ENCODE data around the gene PERM1.
"Not testable (repeated sequence)": the region's sequence is repeated elsewhere in the genome, so short reads cannot be mapped to it uniquely, and the experiment has no call there.

Gene PERM1, protein sequence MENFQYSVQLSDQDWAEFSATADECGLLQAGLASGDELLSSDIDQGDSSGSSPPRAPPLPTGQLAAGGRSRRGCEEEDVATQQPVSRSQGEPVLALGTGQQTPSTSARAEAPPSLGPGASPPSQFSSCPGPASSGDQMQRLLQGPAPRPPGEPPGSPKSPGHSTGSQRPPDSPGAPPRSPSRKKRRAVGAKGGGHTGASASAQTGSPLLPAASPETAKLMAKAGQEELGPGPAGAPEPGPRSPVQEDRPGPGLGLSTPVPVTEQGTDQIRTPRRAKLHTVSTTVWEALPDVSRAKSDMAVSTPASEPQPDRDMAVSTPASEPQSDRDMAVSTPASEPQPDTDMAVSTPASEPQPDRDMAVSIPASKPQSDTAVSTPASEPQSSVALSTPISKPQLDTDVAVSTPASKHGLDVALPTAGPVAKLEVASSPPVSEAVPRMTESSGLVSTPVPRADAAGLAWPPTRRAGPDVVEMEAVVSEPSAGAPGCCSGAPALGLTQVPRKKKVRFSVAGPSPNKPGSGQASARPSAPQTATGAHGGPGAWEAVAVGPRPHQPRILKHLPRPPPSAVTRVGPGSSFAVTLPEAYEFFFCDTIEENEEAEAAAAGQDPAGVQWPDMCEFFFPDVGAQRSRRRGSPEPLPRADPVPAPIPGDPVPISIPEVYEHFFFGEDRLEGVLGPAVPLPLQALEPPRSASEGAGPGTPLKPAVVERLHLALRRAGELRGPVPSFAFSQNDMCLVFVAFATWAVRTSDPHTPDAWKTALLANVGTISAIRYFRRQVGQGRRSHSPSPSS

DNA sequence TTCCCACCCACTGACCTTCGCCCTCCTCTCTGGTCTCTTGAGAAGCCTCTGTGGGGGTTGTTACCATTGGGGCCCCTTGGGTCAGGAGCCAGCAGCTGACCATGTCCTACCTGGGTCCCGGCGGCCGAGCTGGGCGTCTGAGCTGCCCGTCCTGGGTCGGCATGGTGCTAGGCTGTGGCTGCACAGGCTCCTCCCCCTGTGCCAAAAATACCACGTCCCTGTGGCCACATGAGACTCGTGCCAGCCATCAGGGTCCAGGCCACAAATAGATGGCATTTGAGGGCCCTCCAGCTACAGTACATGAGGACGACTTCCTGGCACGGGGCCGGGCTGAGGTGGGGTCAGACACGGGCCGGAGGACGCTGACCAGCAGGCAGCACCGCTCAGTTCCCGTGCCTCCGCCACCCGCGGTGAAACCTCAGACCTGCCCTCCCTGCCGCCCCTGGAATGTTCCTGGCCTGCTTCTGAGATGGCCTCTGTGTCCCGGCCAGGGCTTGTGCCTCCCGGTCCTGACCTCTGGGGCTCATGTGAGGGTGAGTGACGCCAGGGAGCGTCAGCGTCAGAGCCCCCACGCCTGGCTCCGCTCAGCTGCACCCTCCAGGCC, at the start of gene PERM1:
Gene PERM1, minus strand, starts transcription at position 139 of the 604 bp plus-strand sequence. CDS start 1,064 bp downstream, outside the sequence.
- FAIRE-seq, result no peak

DNA sequence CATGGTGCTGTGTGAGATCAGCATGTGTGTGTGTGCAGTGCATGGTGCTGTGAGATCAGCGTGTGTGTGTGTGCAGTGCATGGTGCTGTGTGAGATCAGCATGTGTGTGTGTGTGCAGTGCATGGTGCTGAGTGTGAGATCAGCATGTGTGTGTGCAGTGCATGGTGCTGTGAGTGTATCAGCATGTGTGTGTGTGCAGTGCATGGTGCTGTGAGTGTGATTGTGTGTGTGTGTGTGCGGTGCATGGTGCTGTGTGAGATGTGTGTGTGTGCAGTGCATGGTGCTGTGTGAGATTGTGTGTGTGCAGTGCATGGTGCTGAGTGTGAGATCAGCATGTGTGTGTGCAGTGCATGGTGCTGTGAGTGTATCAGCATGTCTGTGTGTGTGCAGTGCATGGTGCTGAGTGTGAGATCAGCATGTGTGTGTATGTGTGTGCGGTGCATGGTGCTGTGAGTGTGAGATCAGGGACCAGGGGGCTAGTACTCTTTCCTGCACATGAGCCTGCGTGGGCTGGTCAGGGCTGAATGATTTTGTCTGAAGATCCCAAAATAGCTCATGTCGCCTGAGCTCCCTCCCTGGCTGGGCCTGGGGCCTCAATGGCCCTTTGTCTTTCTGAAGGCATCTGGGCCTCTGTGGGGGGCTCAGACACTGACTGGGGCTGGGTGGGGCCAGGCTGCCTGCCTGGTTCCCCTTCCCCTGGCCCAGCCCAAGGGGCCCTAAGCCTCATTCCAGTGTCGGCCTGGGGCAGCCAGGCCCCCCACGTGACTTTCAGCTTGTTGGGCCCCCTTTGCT, 49.2 kb upstream of the PERM1 start:
- FAIRE-seq, result not testable (repeated sequence)

DNA sequence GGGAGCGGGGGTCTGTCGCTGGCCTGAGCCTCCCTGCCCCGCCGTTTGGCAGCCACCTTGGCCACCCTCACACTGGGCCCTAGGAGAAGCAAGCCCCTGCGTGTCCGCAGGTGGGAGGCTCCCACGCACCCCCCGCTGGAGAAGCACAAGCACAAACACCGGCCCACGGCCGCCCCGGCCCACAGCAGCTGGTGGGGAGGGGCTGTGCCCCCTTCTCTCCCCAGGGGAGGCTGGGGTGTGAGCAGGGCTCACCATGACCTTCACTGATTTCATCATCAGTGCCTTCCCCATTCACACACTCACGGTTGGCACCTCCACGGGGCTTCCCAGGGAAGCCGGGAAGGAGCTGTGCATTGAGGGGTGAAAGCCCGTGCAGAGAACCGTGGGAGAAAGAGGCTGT, 45.9 kb upstream of the PERM1 start:
- no peak for FAIRE-seq

DNA sequence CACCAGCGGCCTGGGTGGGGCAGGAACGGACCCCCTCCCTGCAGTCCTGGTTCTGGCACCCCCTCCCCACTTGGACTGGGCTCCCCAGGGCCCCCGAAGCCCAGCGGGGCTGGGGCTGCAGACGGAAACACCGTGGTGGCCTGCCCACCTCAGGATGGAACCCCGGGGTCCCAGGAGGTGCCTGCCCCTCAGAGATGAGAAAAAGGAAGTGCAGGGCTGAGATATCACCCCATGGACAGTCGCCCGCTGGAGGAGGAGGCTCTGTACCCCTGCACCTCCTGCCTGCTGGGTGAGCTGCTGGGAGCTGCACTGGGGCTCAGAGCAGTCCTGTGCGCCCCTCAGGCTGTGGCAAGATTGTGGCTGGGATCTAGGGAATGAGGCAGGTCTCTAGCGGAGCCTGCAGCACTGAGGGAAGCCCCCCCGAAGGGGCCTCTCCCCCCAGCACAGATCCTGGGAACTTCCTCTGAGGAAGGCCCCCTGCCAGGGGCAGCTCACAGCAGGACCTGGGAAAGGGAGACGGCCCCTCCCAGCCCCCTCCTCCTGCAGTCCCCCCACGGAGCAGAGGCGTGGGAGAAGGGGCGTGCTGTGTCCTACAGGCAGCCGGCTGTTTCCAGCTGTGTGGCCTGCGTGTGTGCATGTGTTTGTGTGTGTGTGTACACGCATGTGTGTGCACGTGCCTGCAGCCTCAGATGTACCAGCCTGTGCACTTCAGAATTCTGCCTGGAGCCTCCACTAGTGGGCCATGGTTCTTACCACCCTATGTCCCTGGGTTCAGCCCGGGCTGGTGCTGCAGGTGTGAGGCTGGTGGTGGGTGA, 44.9 kb upstream of the PERM1 start:
- no peak for FAIRE-seq

DNA sequence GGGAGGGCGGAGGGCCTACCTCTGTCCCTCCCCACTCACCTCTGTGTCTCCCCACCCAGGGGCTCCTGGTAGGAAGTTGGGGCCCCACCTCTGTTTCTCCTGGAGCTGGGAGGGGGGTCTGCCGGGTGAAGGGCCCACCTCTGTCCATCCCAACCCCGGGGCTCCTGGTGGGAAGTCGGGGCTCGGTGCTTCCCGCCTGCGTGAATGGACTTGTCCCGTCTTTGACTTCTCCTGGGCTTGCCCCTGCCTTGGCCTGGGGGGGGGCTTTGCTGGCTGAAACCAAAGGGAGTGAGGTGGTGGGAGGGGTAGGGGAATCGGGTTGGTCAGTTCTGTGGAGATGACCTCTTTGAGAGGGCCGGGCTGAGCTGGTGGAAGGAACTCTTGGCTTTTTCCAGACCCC, 43.8 kb upstream of the PERM1 start:
- no peak for FAIRE-seq

DNA sequence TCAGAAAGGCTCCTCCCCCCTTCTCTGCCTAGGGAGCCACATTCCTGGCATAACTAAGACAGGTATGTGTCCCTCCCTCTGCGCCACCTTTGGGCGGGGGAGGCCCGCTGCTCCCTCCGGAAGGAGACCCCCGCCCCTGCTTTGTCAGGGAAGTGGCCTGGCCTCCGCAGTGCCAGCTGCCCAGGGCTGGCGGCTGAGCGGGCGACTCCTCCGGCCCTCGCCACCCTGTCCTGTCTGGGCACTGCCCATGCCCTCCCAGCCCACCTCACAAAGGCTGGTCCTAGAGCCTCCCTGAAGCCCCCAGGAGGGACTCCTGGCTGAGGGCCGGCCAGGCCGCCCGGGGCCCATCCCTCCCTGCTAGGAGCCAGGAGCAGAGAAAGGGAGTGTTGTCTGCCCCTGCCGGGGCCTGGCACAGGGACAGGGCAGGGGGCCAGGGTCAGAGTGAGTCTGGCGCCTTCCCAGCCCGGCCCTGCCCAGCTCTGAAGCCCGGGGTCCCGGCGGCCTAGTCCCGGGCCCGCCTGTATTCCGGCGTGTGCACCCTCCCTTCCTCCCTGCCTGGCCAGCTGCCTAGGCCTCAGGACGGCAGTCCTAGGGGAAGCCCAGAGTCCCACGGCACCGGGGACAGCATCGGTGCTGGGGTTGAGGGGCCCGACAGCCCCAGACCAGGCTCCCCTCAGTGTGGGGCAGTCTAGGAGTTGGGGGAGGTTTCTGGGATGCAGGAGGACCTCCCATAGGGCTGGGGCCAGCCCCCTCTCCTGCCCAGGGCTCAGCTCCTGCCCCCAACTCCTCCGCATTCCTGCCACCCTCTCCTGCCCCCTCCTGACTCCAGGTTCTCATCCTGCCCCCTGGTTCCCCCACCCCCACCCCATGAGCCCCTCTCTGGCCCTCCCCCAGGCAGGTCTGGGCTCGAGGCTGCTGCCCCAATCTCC, 43.1 kb upstream of the PERM1 start:
- no peak for FAIRE-seq

DNA sequence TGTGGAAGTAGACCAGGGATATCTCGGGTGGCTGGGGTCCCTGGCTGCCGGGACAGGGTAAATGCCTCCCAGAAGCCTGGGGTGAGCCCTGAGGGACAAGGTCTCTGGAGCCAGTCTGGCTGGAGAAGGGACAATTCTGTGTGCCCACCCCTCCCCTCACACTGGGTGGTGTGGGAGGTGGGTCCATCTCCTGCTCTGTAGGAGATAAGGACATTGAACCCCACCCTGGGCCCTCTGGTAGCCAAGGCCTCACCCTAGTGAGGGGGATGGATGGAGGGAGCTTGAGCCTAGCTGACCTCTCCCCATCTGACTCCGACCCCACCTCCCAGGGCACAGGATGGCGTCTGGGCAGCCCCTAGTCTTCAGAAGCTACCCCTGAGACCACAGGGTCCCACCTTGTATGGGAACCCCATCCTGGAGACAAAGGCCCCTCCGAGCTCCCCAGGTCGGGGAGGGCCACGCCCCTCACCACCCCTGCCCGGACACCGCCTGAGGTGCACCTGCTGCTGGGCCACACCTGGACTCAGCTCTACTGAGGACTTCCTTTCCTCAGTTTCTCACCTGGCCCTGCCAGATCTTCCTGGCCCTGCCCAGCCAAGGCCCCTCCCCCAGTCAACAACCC, 42.4 kb upstream of the PERM1 start:
- no peak for FAIRE-seq

DNA sequence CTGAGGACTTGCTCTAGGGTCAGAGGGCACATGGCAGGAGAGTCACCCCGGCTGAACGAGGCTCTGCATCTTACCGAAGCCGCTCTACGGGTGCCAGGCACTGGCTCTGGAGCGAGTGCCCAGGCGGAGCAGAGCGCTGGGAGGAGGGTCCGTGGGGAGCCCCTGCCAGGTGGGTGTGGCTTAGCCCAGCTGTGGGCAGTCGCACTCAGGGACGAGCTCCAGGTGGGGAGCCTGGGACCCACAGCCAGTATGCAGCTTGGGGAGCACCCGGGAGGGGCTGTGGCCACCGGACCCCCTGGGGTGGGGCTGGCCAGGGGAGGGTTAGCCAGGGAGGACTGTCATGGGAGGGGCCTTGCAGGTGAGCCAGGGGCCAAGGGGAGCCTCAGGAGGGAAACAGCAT, 41.8 kb upstream of the PERM1 start:
- FAIRE-seq, result no peak

DNA sequence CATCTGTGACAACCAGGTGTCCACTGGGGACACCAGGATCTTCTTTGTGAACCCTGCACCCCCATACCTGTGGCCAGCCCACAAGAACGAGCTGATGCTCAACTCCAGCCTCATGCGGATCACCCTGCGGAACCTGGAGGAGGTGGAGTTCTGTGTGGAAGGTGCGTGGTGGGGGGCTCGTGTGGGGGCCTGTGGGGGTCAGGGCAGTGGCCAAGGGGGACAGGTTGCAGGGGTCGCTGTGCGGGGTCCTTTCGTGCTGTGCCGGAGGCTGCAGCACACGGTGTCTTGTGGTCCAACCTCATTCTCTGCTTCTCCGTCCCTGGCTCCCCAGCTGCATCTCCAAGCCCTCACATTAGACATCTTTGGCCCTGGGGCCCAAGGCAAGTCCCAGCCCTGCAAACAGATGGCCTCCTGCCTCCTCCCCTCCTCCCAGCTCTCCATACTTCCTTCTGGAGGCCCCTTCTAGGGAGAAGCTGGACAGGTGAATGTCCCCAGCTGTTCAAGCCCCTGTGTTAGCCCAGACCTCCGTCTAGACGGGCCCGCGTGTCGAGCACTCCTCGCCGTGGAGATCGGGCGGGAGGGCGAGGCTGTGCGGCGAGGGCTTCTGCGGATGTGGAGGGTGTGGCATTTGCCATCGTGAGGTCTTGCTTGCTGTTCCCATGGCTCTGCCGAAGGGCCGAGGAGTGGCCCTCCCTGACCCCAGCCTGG, 40.6 kb upstream of the PERM1 start:
- FAIRE-seq, result no peak

DNA sequence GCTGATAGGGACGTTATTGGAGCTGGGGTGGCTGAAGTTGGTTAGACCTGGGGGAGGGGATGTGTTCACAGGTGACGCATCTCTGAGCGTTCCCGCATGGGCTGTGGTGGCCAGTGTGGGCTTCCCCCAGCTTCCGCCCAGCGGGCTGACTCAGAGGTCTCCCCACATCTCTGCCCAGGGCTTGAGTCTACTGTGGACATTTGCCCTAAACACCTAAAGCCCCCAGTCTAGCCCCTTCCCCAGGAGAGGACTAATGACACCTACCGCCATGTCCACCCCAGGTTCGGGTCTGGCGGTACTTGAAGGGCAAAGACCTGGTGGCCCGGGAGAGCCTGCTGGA, 40.0 kb upstream of the PERM1 start:
- FAIRE-seq, result no peak

DNA sequence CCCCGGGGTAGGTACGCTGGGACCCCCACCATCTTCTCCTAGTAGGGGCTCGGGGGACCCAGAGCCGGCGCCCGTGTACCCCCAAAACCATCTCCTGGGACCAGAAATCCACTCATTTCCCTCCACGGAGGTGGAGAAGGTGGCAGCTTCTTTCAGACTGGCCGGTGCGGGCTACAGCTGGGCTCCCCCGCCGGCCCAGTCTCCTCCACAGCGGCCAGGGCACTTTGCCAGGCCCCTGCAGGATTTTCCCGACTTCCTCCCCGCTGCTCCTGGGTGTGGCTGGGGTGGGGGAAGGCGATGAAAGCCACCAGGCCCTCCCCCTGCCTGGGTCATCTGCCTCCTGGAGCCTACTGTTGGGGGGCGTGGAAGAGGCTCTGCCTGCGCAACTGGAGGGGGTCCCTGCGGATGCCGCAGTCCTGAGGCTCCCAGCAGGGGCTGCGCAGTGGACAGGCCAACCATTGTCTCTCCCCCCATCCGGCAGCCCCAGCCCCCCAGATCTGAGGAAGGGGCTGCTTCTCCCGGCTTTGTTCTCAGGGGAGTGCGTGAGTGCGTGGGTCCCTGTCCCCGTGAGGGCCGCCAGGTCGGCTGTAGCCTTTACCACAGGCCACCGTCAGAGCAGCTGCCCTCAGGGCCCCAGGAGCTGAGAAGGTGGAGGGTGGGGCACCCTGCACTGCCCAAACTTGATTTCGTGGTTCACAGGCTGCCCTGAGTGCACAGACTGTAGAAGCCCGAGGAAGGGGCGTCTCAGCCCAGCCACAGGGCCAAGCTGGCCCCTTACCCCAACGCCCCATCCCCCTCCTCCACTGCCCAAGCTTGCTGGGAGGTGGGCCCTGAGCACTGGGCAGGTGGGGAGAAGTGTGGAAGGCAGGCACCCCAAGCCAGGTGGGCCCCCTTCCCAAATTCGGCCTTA, 39.4 kb upstream of the PERM1 start:
- no peak for FAIRE-seq

DNA sequence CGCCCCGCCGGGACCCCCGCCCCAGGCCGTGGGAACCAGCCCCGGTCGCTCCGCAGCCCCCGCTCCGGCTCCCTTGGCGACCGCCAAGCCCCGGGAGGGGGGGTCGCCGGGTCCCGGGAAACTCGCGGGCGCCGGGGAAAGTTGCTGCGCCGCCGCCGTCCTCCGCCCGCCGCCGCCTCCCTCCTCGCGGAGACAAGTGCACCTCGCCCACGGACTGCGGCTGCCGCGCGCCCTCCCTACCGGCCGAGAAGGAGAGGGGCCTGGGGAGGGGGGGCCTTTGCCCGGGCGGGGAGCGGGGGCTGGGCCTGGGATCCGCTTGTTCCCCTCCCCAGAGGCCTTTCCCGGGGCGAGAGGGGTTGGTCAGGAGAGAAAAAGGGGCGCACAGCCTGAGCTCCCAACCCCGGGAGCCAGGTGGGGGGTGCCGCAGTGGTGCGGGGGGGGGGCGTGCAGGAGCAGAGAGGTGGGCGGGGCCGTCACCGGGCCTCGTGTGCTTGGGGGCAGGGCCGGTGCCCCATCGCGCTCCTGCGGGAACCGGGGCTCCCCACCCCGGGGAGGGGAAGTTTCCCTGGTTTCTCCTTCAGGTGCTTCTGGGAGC, 38.6 kb upstream of the PERM1 start:
- FAIRE-seq, result no peak

DNA sequence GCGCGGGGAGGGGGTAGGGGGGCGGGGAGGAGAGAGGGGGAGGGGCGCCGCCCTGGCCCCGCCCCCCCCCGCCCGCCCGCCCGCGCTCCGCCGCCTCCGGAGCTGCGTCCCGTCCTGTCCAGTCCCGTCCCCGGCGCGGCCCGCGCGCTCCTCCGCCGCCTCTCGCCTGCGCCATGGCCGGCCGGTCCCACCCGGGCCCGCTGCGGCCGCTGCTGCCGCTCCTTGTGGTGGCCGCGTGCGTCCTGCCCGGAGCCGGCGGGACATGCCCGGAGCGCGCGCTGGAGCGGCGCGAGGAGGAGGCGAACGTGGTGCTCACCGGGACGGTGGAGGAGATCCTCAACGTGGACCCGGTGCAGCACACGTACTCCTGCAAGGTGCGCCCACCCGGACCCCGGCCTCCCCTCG, 38.1 kb upstream of the PERM1 start, which contains the start of gene AGRN:
Gene AGRN, plus strand, starts transcription at position 121 of the 405 bp plus-strand sequence. Its CDS starts 53 bp downstream, at position 174.
- no peak for FAIRE-seq

DNA sequence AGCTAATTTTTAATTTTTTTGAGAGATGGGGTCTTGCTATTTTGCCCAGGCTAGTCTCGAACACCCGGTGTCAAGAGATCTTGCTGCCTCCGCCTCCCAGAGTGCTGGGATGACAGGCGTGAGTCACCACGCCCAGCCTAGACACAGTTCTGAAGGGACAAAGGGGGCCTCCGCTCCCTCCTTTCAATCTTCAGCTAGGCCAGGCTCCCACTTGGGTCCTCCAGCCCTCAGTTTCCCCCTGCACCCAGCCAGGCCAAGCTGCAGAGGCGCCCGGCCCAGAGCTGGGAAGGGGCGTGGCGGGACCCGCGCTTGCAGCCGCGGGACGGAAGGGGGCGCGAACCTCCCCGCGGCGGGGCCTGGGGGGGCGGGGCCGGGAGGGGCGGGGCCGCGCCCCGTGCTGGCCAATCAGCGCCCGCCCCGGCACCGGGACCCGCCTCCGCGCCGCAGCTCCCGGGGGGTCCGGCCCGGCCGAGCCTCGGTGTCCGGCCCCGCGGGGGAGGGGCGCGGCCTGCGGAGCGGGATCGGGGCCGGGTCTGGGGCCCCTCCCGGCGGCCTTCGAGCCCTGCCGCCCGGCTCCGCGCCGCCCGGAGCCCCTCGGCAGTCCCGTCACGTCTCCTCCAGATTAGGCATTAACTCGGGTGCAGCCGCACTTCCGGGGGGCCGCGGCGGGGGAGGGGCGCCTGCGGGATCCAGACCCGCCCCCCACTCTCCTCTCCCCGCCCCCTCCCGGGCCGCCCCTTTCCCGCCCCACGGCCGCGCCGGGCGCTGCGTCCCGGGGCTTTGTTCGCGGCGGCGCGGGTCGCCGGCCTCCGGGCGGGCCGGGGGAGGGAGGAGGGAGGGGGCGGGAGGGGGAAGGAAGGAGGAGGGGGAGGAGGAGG, 37.5 kb upstream of the PERM1 start:
- FAIRE-seq, result no peak

DNA sequence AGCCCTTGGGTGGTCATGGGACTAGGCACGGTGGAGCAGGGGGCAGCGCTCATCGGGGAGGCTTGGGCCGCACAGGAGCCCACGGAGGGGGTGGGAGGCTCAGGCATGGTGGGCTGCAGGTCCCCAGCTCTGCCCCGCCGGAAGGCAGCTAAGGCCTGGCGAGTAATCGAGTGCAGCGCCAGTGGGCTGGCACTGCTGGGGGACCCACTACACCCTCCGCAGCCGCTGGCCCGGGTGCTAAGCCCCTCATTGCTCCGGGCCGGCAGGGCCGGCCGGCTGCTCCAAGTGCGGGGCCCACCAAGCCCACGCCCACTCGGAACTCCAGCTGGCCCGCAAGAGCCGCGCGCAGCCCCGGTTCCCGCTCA, 36.4 kb upstream of the PERM1 start:
- FAIRE-seq, result not testable (repeated sequence)

DNA sequence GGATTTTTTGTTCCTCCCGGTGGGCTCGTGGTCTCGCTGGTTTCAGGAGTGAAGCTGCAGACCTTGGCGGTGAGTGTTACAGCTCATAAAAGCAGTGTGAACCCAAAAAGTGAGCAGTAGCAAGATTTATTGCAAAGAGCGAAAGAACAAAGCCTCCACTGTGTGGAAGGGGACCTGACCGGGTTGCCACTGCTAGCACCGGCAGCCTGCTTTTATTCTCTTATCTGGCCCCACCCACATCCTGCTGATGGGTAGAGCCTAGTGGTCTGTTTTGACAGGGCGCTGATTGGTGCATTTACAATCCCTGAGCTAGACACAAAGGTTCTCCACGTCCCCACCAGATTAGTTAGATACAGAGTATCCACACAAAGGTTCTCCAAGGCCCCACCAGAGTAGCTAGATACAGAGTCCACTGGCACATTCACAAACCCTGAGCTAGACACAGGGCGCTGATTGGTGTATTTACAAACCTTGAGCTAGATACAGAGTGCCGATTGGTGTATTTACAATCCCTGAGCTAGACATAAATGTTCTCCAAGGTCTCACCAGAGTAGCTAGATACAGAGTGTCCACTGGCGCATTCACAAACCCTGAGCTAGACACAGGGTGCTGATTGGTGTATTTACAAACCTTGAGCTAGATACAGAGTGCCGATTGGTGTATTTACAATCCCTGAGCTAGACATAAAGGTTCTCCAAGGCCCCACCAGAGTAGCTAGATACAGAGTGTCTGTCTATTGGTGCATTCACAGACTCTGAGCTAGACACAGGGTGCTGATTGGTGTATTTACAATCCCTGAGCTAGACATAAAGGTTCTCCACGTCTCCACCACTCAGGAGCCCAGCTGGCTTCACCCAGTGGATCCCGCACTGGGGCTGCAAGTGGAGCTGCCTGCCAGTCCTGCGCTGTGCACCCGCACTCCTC, 35.8 kb upstream of the PERM1 start:
- FAIRE-seq, result not testable (repeated sequence)

All from islet of Langerhans (tissue), 1 donor.